Endothelial cell of umbilical vein (primary cell): Measurements from ENCODE around the gene SH3PXD2A. TPM values are rescaled to one million over a fixed set of nuclear protein-coding genes. Genes with fewer than 3 reads are reported as not detected.

ENCODE experiments used
- BruUV-seq: library from RNA; stranded (reverse); fragments of 400-500 nt; replicated peaks from 2 replicates; lab custom pipeline; 2021; lab: Mats Ljungman, UMichigan
- CTCF ChIA-PET: fragments of 300-600, 350-600 bp; sonication (Branson Sonifier 250); formaldehyde crosslinking; loops from one replicate; lab custom pipeline; 2021; ENCODE audit warnings: antibody characterized with exemption, inconsistent platforms; lab: Charles Lee
- POLR2A ChIA-PET: fragments of 300-600, 350-600 bp; sonication (Branson Sonifier 250); formaldehyde crosslinking; loops from one replicate; lab custom pipeline; 2021; ENCODE audit warnings: antibody characterized with exemption, inconsistent platforms; lab: Charles Lee
- DNase-seq: peaks from one replicate; pipeline ENCODE4 v3.0.0-alpha.2; 2011; ENCODE audit warnings: low read depth, low spot score
- FAIRE-seq: peaks from 2 replicates; lab custom pipeline; 2011; peaks lifted over from hg19 to GRCh38; lab: Jason Lieb, UNC
- H2AFZ ChIP-seq: 2 replicates; pipeline ENCODE4 v1.6.0; 2012; ENCODE audit warnings: low read depth, low read length, control low read depth, inconsistent platforms
- H3K27ac ChIP-seq: 2 replicates; pipeline ENCODE4 v1.5.1; 2011; ENCODE audit warnings: low read depth, mild to moderate bottlenecking, control low read depth, low read length, moderate library complexity; ENCODE audit not compliant: insufficient read depth
- H3K27me3 ChIP-seq, 2 experiments: 2 replicates each; pipeline versions ENCODE4 v1.6.0 to v1.6.1; 2011; ENCODE audit warnings: low read length in 2 of 2, mixed read lengths in 1 of 2; ENCODE audit not compliant: control insufficient read depth in 2 of 2, insufficient read depth in 2 of 2
- H3K36me3 ChIP-seq, 2 experiments: 2 replicates in 1 of 2; 3 replicates in 1 of 2; pipeline ENCODE4 v1.5.1; 2011; ENCODE audit warnings: low read length in 2 of 2, mild to moderate bottlenecking in 1 of 2, moderate library complexity in 1 of 2; ENCODE audit not compliant: control insufficient read depth in 2 of 2, insufficient read depth in 2 of 2; ENCODE audit errors: extremely low read depth in 1 of 2
- H3K4me1 ChIP-seq: 3 replicates; pipeline ENCODE4 v1.5.1; 2011; ENCODE audit warnings: mild to moderate bottlenecking, low read length; ENCODE audit not compliant: control insufficient read depth, insufficient read depth; ENCODE audit errors: extremely low read depth
- H3K4me2 ChIP-seq: 2 replicates; pipeline ENCODE4 v1.6.1; 2011; ENCODE audit warnings: low read length, control low read depth, mixed read lengths; ENCODE audit not compliant: insufficient read depth
- H3K4me3 ChIP-seq, 3 experiments: fragments of 200-600 bp in 1 of 3; sonication (generic), shearing (Covaris generic) in 1 of 3; replicated peaks in 1 of 3; 2 replicates each; pipeline ENCODE4 v1.5.1; 2011 to 2016; ENCODE audit warnings: control low read depth in 3 of 3, low read length in 3 of 3, mild to moderate bottlenecking in 2 of 3, inconsistent platforms in 1 of 3, low read depth in 1 of 3, moderate library complexity in 1 of 3; ENCODE audit not compliant: insufficient read depth in 1 of 3
- H3K79me2 ChIP-seq: 2 replicates; pipeline ENCODE4 v1.6.0; 2012; ENCODE audit warnings: low read length, inconsistent platforms; ENCODE audit not compliant: control insufficient read depth, insufficient read depth
- H3K9ac ChIP-seq: replicated peaks from 2 replicates; pipeline ENCODE3; 2011; ENCODE audit warnings: low read length, control low read depth; ENCODE audit not compliant: insufficient read depth; ENCODE audit errors: extremely low read depth
- H3K9me1 ChIP-seq: replicated peaks from 3 replicates; pipeline ENCODE4 v1.6.0; 2011; ENCODE audit warnings: mild to moderate bottlenecking, low read length; ENCODE audit not compliant: control insufficient read depth, insufficient read depth; ENCODE audit errors: extremely low read depth
- H3K9me3 ChIP-seq: replicated peaks from 2 replicates; pipeline ENCODE4 v1.5.1; 2012; ENCODE audit warnings: low read length, inconsistent platforms; ENCODE audit not compliant: control insufficient read depth, insufficient read depth
- H4K20me1 ChIP-seq: replicated peaks from 2 replicates; pipeline ENCODE3; 2011; ENCODE audit warnings: mild to moderate bottlenecking, low read length; ENCODE audit not compliant: control insufficient read depth, insufficient read depth; ENCODE audit errors: extremely low read depth
- EZH2 ChIP-seq: IDR thresholded peaks from 2 replicates; pipeline ENCODE4 v1.6.1; 2012; ENCODE audit warnings: borderline replicate concordance, low read depth, mild to moderate bottlenecking, moderate library complexity, low read length, inconsistent platforms; ENCODE audit not compliant: severe bottlenecking
- FOS ChIP-seq: IDR thresholded peaks from 2 replicates; pipeline ENCODE4 v1.6.1; 2011; ENCODE audit warnings: mild to moderate bottlenecking, low read length, moderate library complexity, borderline replicate concordance; ENCODE audit not compliant: insufficient read depth
- JUN ChIP-seq: IDR thresholded peaks from 2 replicates; pipeline ENCODE4 v1.6.1; 2011; ENCODE audit warnings: borderline replicate concordance, low read depth; ENCODE audit not compliant: insufficient read length, insufficient read depth
- MYC ChIP-seq: IDR thresholded peaks from one replicate; pipeline ENCODE4 v1.6.1; 2011; ENCODE audit warnings: mild to moderate bottlenecking, low read depth, low read length
- POLR2AphosphoS5 ChIP-seq: IDR thresholded peaks from 2 replicates; pipeline ENCODE4 v1.6.1; 2012; ENCODE audit warnings: low read depth, mild to moderate bottlenecking, control low read depth, low read length, moderate library complexity; ENCODE audit not compliant: insufficient read depth
- dilution Hi-C: fragments of 300-500 bp; cut with MboI; formaldehyde crosslinking; loops from one replicate; pipeline ENCODE4 v1.15.0; 2019; ENCODE audit warnings: low sequenced_read_pairs; ENCODE audit not compliant: extremely low pct_ligation_motif_present
- intact Hi-C: fragments of 100-400 bp; cut with micrococcal nuclease; formaldehyde crosslinking; loops from one replicate; pipeline ENCODE4 v1.10.0; 2022
- polyA plus RNA-seq, 4 experiments: library from polyadenylated mRNA; depleted of rRNA in 3 of 4; stranded (reverse) in 3 of 4; unstranded in 1 of 4; fragments of >200 nt; gene quantifications; 2 replicates each; pipeline versions ENCODE4 v1.2.1 to v1.2.3, GENCODE V29; 2011 to 2012; ENCODE audit warnings: missing spikeins in 1 of 4
- total RNA-seq: library from RNA; stranded (reverse); gene quantifications from 2 replicates; pipeline ENCODE4 v1.2.3, GENCODE V29; 2021
- TF ChIP-seq, protein P1 (sequence below), 2 donors: IDR thresholded peaks; 1 replicate in 1 of 2; 2 replicates in 1 of 2; pipeline ENCODE4 v1.5.1; 2011; ENCODE audit warnings: low read length in 2 of 2, mild to moderate bottlenecking in 2 of 2, moderate library complexity in 2 of 2, control low read depth in 1 of 2, inconsistent platforms in 1 of 2, low read depth in 1 of 2; ENCODE audit not compliant: insufficient read depth in 1 of 2; ENCODE audit errors: extremely low read depth in 1 of 2
- TF ChIP-seq, protein P2 (sequence below): IDR thresholded peaks from 2 replicates; pipeline ENCODE4 v1.6.1; 2011; ENCODE audit not compliant: insufficient read depth, insufficient read length

The SH3PXD2A gene
- total and polyA plus RNA-seq, 2 donors (not counting 3 experiments of a cell fraction or from before 2014, with no cell fraction given): 1.4 to 5.1 TPM

DNA sequence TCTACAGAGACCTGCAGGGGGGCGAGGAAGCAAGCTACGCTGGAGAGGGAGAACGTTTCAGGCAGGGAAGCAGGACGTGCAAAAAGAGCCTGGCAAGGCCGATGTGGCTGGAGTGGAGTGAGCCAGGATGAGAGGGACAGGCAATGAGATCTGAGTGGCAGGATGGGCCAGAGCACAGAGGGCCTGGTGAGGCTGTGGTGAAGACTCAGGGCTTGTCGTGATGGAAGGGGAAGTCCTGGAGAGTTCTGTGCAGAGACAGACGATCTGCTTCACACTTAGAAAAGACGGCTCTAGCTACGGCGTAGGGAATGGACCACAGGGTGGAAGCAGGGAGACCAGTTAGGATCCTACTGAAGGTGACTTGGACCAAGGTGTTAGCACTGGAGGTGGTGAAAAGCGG is 87.0 kb downstream of the SH3PXD2A start:
- ChIA-PET POLR2A (no interaction called here), CTCF (interaction anchor here (1.1 kb wide), 1 partner anchor 10 kb away, joined by 4 read pairs; no protein-coding TSS in a partner anchor)
- Histone ChIP-seq H3K27me3 (no peaks in the 10 kb centered on the region), H3K4me1 (peaks cover 35% of the 10 kb centered on the region), H3K9me3 (no peaks in the 10 kb centered on the region), H3K36me3 (no peaks in the 10 kb centered on the region), H3K9me1 (no peaks in the 10 kb centered on the region), H3K4me2 (no peak overlapping the region), H2AFZ (no peak overlapping the region), H3K9ac (no peak overlapping the region), H3K27ac (no peak overlapping the region), H3K79me2 (no peaks in the 10 kb centered on the region), H4K20me1 (no peaks in the 10 kb centered on the region), H3K4me3 (no peak overlapping the region)
- dilution Hi-C loops (no loop called here), intact Hi-C loops (no loop called here)
- TF ChIP-seq POLR2AphosphoS5 (no peak), MYC (no peak), FOS (no peak), EZH2 (no peak), JUN (no peak)
- TF ChIP-seq, protein P1, sequence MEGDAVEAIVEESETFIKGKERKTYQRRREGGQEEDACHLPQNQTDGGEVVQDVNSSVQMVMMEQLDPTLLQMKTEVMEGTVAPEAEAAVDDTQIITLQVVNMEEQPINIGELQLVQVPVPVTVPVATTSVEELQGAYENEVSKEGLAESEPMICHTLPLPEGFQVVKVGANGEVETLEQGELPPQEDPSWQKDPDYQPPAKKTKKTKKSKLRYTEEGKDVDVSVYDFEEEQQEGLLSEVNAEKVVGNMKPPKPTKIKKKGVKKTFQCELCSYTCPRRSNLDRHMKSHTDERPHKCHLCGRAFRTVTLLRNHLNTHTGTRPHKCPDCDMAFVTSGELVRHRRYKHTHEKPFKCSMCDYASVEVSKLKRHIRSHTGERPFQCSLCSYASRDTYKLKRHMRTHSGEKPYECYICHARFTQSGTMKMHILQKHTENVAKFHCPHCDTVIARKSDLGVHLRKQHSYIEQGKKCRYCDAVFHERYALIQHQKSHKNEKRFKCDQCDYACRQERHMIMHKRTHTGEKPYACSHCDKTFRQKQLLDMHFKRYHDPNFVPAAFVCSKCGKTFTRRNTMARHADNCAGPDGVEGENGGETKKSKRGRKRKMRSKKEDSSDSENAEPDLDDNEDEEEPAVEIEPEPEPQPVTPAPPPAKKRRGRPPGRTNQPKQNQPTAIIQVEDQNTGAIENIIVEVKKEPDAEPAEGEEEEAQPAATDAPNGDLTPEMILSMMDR (IDR thresholded peaks at IDR 0.05; ENCODE audit: extremely low read depth in 1 of 2, insufficient read depth in 1 of 2, low read depth in 1 of 2, low read length in 2 of 2): no peak
- TF ChIP-seq, protein P2, sequence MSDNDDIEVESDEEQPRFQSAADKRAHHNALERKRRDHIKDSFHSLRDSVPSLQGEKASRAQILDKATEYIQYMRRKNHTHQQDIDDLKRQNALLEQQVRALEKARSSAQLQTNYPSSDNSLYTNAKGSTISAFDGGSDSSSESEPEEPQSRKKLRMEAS: no peak
- DNase-seq (no peak), FAIRE-seq (no peak)
- BruUV-seq: no TSS peak
